ENCODE data around the gene ZMYND12. TPM values are rescaled to one million over a fixed set of nuclear protein-coding genes. Genes with fewer than 3 reads are reported as not detected.
A peak's percentile ranks its signal among the peaks of the same experiment; 100 is the strongest.
"Not testable (repeated sequence)": the region's sequence is repeated elsewhere in the genome, so short reads cannot be mapped to it uniquely, and the experiment has no call there.

The ZMYND12 gene, protein sequence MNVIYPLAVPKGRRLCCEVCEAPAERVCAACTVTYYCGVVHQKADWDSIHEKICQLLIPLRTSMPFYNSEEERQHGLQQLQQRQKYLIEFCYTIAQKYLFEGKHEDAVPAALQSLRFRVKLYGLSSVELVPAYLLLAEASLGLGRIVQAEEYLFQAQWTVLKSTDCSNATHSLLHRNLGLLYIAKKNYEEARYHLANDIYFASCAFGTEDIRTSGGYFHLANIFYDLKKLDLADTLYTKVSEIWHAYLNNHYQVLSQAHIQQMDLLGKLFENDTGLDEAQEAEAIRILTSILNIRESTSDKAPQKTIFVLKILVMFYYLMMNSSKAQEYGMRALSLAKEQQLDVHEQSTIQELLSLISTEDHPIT
- total RNA-seq, result under 1 TPM; 0.47 to 0.90 TPM

DNA sequence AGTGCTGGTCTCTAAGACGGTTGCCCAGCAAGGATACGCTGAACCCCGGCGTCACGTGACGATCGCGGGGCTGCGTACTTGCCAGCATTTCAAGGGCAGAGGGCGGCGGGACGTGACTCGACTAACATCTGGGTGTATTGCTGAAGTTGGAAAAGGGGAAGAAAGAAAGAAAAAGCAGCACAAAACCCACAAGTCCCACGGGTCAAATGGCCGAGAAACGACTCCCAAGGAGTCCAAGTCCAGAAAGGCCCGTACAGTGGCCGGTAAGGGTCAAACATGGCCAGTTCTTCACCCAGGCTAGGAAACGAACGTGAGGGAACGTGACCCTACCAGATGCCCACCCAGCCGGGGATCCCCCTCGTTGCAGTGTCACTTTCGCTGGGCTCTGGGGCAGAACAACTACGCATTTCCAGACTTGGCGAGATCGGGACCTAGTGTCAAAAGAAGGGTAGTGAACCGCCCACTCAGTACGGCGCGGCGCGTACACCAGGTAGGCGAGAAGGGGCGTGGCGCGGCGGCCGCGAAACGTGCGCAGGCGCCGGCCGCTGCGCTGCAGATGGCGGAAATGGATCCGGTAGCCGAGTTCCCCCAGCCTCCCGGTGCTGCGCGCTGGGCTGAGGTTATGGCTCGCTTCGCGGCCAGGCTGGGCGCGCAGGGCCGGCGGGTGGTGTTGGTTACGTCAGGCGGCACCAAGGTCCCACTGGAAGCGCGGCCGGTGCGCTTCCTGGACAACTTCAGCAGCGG, at the start of gene ZMYND12, which contains the start of gene PPCS:
TSS of gene ZMYND12 (minus strand) at position 13 of the 744 bp plus-strand sequence. CDS start 25 bp downstream, outside the sequence.
TSS of gene PPCS (plus strand) at position 534 of the 744 bp plus-strand sequence. CDS start at position 557, 23 bp downstream.
- H3K27me3 Mint-ChIP-seq, result no peaks in the 10 kb centered on the region
- H3K27ac Mint-ChIP-seq, result peak within 1 kb of the TSS; percentile 97
- H3K36me3 Mint-ChIP-seq, result peaks cover 28% of the 10 kb centered on the region
- H3K4me3 Mint-ChIP-seq, result peak within 1 kb of the TSS; percentile 90
- H3K4me1 Mint-ChIP-seq, result peaks cover 33% of the 10 kb centered on the region
- DNase-seq, result peak; percentile 94
- no peaks in the 10 kb centered on the region for H3K9me3 Mint-ChIP-seq

DNA sequence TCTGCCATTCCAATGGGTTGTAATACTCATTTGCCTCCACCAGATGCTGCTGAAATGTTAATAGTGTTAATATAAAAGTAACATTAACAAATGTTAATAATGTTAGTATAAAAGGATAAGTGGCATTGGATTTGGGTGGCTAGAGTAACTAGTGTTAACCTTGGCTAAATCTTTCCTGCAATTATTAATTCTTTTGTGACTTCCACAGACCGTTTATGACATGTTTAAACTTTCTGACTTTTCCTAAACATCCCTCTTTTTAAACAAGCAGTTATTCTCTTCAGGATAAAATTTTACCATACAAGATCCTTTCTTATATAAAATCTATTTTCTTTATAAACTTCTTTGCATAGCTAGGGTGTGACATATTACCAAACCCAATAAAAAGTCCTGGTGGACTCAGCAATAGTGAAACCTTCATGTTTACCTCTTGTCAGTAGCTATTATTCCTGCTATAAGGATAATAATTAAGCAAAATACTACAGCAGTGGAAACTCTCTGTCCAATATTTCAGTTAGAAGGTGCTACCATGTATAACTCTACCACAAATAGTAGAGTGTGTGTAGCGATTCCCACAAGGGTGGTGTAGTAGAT, 48.8 kb upstream of the ZMYND12 start:
- Mint-ChIP-seq H3K9me3 (peaks cover 18% of the 10 kb centered on the region), H3K36me3 (peaks cover 53% of the 10 kb centered on the region), H3K27me3 (no peaks in the 10 kb centered on the region), H3K4me3 (no peak overlapping the region), H3K27ac (no peak overlapping the region), H3K4me1 (no peaks in the 10 kb centered on the region)
- no peak for DNase-seq

DNA sequence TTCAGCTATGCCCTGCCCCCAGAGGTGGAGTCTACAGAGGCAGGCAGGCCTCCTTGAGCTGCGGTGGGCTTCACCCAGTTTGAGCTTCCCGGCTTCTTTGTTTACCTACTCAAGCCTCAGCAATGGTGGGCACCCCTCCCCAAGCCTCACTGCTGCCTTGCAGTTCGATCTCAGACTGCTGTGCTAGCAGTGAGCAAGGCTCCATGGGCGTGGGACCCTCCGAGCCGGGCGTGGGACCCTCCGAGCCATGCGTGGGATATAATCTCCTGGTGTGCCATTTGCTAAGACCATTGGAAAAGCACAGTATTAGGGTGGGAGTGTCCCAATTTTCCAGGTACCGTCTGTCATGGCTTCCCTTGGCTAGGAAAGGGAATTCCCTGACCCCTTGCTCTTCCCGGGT, 46.2 kb upstream of the ZMYND12 start:
- Mint-ChIP-seq H3K9me3 (peaks cover 14% of the 10 kb centered on the region), H3K36me3 (peaks cover 46% of the 10 kb centered on the region)
- H3K27me3 Mint-ChIP-seq, DNase-seq, H3K4me3 Mint-ChIP-seq, H3K4me1 Mint-ChIP-seq, H3K27ac Mint-ChIP-seq: not testable (repeated sequence)

DNA sequence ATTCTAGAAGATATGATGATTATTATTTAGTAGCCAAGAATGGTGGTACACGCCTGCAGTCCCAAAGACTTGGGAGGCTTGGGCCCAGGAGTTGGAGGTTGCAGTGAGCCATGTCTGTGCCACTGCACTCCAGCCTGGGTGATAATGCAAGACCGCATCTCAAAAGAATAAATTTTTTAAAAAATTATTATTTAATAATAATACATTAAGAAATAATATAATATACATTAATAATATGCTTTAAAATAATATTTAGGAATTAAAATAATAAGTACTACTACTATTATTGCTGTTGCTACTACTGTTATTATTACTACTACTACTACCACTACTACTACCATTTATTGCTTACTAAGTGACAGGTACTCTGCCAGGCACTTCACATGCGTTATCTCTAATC, 34.4 kb upstream of the ZMYND12 start:
- DNase-seq, result no peak
- Mint-ChIP-seq H3K4me3 (no peak overlapping the region), H3K36me3 (peaks cover 5% of the 10 kb centered on the region), H3K9me3 (no peaks in the 10 kb centered on the region), H3K27me3 (no peaks in the 10 kb centered on the region), H3K27ac (no peak overlapping the region), H3K4me1 (no peaks in the 10 kb centered on the region)

DNA sequence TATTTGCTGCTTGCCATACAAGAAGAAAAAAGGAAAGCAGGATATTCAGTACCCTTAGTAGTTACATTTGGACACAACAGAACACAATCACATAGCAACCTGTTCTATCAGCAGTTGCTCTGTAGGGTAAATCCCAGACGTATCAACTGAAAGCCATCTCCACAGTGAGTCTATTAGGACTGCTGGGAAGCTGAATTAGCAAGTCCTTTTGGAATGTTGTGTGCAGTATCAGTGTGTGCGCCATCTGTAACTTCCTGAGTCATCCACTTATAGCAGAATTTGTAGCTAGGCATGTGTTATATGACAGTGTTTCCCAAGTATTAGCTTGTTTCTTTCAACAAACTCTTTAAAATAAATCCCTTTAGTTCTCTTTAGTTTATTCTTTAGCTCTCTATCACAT, 28.6 kb upstream of the ZMYND12 start:
- no peak overlapping the region for H3K4me3 Mint-ChIP-seq

DNA sequence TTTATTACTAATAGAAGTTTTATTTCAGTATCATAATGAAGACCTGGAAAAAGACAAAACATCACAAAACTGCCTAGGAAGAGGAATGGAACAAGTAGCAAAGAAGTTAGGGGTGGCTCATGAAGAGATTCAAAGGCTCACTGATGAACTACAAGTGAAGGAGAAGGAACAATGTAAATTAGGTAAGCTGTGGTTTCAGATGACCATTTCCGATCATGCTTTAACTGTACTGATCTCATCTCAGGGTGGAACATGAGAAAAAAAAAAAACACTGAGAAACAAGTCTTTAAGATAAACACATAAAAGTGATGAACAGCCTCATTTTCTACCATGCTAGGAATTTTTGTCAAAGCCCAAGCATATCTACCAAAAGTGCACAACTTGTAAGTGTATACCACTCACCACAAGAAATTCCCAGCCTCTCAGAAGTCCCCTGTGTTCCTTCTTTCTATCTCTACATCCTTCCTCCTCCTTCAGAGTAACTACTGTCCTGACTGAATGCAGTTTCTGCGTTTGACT, 26.9 kb upstream of the ZMYND12 start:
- H3K27me3 Mint-ChIP-seq, result no peaks in the 10 kb centered on the region

More for the DNA sequence above, 28.6 kb upstream of the ZMYND12 start:
- no peak for DNase-seq
- H3K4me1 Mint-ChIP-seq, result no peaks in the 10 kb centered on the region
- H3K36me3 Mint-ChIP-seq, result no peaks in the 10 kb centered on the region
- H3K27me3 Mint-ChIP-seq, result no peaks in the 10 kb centered on the region
- no peak overlapping the region for H3K27ac Mint-ChIP-seq
- no peaks in the 10 kb centered on the region for H3K9me3 Mint-ChIP-seq

DNA sequence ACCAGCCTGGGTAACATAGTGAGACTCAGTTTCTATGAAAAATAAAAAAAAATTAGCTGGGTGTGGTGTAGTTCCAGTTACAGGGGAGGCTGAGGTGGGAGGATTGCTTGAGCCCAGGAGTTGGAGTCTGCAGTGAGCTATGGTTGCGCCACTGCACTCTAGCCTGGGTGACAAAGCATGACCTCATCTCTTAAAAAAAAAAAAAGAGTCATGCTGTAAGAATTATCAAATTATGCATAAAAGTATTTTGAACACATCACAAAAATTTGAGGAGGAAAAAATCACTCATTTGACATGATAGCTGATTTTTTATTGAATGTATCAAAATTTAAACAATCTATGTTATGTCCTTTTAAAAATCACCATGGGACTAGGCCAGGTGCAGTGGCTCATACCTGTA, 25.1 kb upstream of the ZMYND12 start:
- Mint-ChIP-seq H3K4me3 (no peak overlapping the region), H3K9me3 (no peaks in the 10 kb centered on the region), H3K4me1 (no peaks in the 10 kb centered on the region), H3K27ac (no peak overlapping the region), H3K27me3 (no peaks in the 10 kb centered on the region), H3K36me3 (no peaks in the 10 kb centered on the region)
- DNase-seq, result no peak

More for the DNA sequence above, 26.9 kb upstream of the ZMYND12 start:
- no peak for DNase-seq
- Mint-ChIP-seq H3K9me3 (no peaks in the 10 kb centered on the region), H3K4me3 (no peak overlapping the region), H3K36me3 (no peaks in the 10 kb centered on the region), H3K27ac (no peak overlapping the region), H3K4me1 (no peaks in the 10 kb centered on the region)

DNA sequence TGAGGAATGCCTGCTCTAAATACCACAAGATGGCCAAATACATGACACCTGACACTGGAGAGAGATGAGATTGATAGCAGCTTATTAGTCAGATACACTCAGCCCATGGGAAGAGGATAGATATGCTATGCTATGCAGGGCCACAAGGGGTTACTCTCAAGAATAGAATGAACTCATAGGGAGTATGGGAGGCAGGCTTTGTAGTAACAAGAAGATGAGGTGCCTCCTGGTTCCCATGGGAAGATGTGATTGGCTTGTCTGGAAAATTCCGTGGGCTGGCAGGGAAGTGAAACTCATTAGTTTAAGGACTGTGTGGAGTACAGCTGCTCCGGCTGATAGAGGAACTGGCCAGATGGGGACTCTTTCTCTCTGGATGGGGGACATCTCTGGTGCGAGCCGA, 23.8 kb upstream of the ZMYND12 start:
- Mint-ChIP-seq H3K4me1 (peaks cover 4% of the 10 kb centered on the region), H3K9me3 (no peaks in the 10 kb centered on the region), H3K36me3 (no peaks in the 10 kb centered on the region), H3K4me3 (no peak overlapping the region), H3K27ac (no peak overlapping the region), H3K27me3 (no peaks in the 10 kb centered on the region)
- no peak for DNase-seq

DNA sequence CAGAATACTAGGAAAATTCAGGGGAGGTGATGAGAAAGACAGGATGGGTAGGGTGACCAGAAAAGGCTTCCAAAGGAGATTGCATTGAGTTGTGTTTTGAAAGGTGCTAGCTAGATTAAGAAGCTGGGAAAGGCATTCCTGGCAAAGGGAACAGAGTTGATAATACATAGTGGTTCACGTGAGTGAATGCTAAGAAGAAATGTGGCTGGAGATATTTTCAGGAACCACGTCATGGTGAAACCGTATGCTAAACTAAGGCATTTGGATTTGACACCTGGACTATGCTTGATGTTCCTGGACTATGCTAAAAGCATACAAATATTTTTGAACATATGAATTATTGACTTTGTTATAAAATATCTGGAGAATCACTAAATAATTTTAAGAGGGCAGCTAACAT, 22.0 kb upstream of the ZMYND12 start:
- DNase-seq, result no peak
- H3K4me1 Mint-ChIP-seq, result peaks cover 4% of the 10 kb centered on the region
- H3K9me3 Mint-ChIP-seq, result no peaks in the 10 kb centered on the region
- H3K27ac Mint-ChIP-seq, result no peak overlapping the region
- H3K4me3 Mint-ChIP-seq, result no peak overlapping the region
- H3K27me3 Mint-ChIP-seq, result no peaks in the 10 kb centered on the region
- H3K36me3 Mint-ChIP-seq, result peaks cover 1% of the 10 kb centered on the region

DNA sequence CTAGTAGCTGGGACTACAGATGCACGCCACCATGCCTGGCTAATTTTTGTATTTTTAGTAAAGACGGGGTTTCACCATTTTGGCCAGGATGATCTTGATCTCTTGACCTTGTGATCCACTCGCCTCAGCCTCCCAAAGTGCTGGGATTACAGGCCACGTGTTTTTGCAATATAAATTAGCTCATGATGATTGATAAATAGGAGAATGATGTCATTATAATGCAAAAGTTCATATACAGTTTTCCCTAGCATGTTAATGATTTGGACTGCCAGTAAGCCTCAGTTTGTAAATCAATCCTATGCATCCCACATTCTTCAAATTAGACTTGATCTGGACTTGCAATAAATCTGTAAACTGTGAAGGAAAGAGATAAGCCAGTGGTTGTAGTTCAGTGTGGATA, 21.5 kb upstream of the ZMYND12 start:
- H3K36me3 Mint-ChIP-seq, DNase-seq, H3K4me3 Mint-ChIP-seq, H3K4me1 Mint-ChIP-seq, H3K27ac Mint-ChIP-seq, H3K27me3 Mint-ChIP-seq, H3K9me3 Mint-ChIP-seq: not testable (repeated sequence)

DNA sequence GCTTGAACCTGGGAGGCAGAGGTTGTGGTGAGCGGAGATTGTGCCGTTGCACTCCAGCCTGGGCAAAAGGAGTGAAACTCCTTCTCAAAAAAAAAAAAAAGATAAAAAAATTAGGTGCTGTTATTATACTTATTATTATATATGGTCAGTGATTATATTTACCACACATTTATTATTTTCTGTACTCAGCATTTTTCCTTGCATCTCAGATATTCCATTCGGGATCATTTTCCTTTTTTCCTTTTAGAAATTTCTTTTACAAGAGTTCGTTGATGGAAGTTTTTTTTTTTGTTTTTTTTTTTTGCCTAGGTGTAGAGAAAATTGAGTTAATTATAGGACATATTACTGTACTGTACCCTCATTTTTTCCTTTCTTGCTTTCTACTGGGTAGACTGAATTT, 20.8 kb upstream of the ZMYND12 start:
- no peak for DNase-seq
- peaks cover 1% of the 10 kb centered on the region for H3K36me3 Mint-ChIP-seq
- H3K4me1 Mint-ChIP-seq, result peaks cover 4% of the 10 kb centered on the region
- no peak overlapping the region for H3K27ac Mint-ChIP-seq
- H3K4me3 Mint-ChIP-seq, result no peak overlapping the region
- H3K27me3 Mint-ChIP-seq, result no peaks in the 10 kb centered on the region
- no peaks in the 10 kb centered on the region for H3K9me3 Mint-ChIP-seq

DNA sequence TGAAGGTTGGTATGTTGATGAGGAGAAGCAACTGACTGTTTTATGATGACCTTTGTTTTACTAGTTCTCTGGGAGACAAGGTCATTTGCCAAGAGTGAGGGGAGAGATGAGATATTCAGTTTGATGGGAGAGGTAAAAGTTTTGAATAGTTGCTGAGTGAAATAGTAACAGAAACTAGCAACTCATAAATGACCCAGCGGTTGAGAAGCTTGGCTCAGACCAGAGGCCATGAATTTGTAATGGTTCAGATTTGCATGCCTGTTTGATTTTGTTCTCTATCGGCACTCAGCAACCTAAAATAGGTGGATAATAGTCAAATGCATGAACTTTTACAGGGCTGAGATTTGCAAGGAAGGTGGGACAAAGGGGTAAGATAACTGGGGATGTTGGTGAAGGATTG, 13.9 kb upstream of the ZMYND12 start:
- no peaks in the 10 kb centered on the region for H3K9me3 Mint-ChIP-seq
- H3K27me3 Mint-ChIP-seq, result no peaks in the 10 kb centered on the region
- H3K4me1 Mint-ChIP-seq, result no peaks in the 10 kb centered on the region
- no peak overlapping the region for H3K27ac Mint-ChIP-seq
- DNase-seq, result no peak
- H3K4me3 Mint-ChIP-seq, result no peak overlapping the region
- peaks cover 1% of the 10 kb centered on the region for H3K36me3 Mint-ChIP-seq

DNA sequence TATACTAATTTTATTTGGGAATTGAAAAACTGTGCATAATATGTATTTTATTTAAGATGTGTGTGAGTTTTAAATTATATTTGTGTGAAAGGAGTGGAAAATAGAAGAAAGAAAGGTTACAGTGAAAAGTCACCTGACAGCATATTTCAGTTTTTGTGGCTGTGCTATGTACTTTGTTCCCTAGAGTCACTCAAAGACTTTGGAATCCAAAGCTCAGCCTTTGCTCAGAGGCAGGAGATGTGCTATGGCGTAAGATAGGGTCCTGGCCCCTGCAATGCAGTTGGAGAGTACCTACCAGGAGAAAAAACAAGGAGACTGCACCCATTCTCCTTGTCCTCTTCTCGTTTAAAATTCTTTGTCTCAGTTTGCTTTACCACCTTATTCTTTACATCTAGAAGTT, 10.2 kb upstream of the ZMYND12 start:
- H3K9me3 Mint-ChIP-seq, result no peaks in the 10 kb centered on the region
- no peak for DNase-seq
- no peak overlapping the region for H3K27ac Mint-ChIP-seq
- H3K4me3 Mint-ChIP-seq, result no peak overlapping the region
- peaks cover 5% of the 10 kb centered on the region for H3K36me3 Mint-ChIP-seq
- no peaks in the 10 kb centered on the region for H3K27me3 Mint-ChIP-seq
- H3K4me1 Mint-ChIP-seq, result peaks cover 17% of the 10 kb centered on the region

DNA sequence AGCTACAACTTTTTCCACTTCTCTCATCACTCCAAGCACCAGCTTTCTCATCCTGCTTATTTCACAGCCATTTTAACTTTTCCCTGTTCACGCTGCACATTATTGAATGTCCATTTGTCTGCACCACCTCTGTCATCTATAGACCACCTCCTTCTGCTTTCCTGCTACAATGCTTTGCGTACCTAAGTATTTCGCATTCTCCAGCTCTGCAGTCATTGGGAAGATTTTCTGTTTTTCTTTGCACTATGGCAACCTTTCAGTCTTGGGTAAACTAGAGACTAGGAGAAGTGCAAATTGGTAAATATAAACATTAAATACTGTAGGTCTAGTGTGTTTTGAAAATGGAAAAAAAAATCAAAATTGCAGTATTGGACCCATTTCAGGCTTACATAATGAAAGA, 8.1 kb upstream of the ZMYND12 start:
- peaks cover 16% of the 10 kb centered on the region for H3K36me3 Mint-ChIP-seq
- H3K9me3 Mint-ChIP-seq, result no peaks in the 10 kb centered on the region
- peaks cover 28% of the 10 kb centered on the region for H3K4me1 Mint-ChIP-seq
- no peak for DNase-seq
- peak overlapping the region; percentile 81 for H3K4me3 Mint-ChIP-seq
- no peak overlapping the region for H3K27ac Mint-ChIP-seq
- H3K27me3 Mint-ChIP-seq, result no peaks in the 10 kb centered on the region

All from activated naive CD8-positive, alpha-beta T cell treated with anti-CD3 and anti-CD28 coated beads for 36 hours (primary cell).